MM.1S (cell line): ENCODE data around the gene GPC5.

Source experiments
- DNase-seq: peaks from one replicate; pipeline ENCODE4 v3.0.0-alpha.2; 2015
- H2AFZ ChIP-seq: fragments of 300-600 bp; sonication (generic); 2 replicates; pipeline ENCODE4 v1.6.0; 2016; ENCODE audit warnings: antibody characterized with exemption, low read length
- H3F3A ChIP-seq: fragments of 300-600 bp; sonication (generic); 2 replicates; pipeline ENCODE4 v1.6.1; 2016; ENCODE audit warnings: mild to moderate bottlenecking, antibody characterized with exemption, low read length, moderate library complexity, mixed read lengths; ENCODE audit not compliant: insufficient read depth
- H3K27ac ChIP-seq: fragments of 300-600 bp; sonication (generic); 2 replicates; pipeline ENCODE4 v1.5.1; 2016; ENCODE audit warnings: mild to moderate bottlenecking, low read length
- H3K27me3 ChIP-seq: fragments of 300-600 bp; sonication (generic); replicated peaks from 2 replicates; pipeline ENCODE4 v1.6.0; 2016; ENCODE audit warnings: low read length; ENCODE audit not compliant: insufficient read depth
- H3K36me3 ChIP-seq: fragments of 300-600 bp; sonication (generic); replicated peaks from 2 replicates; pipeline ENCODE4 v1.6.1; 2016; ENCODE audit warnings: mild to moderate bottlenecking, low read length, mixed read lengths; ENCODE audit not compliant: insufficient read depth
- H3K4me1 ChIP-seq: fragments of 300-600 bp; sonication (generic); 2 replicates; pipeline ENCODE4 v1.6.1; 2016; ENCODE audit warnings: low read length, mixed read lengths
- H3K4me2 ChIP-seq: fragments of 300-600 bp; sonication (generic); 2 replicates; pipeline ENCODE4 v1.6.0; 2016; ENCODE audit warnings: low read depth, low read length
- H3K4me3 ChIP-seq: fragments of 300-600 bp; sonication (generic); 2 replicates; pipeline ENCODE4 v1.5.1; 2016; ENCODE audit warnings: low read length, mixed read lengths
- H3K79me2 ChIP-seq: fragments of 300-600 bp; sonication (generic); 2 replicates; pipeline ENCODE4 v1.6.1; 2016; ENCODE audit warnings: mixed run types, low read length, mixed read lengths
- H3K9ac ChIP-seq: fragments of 300-600 bp; sonication (generic); 2 replicates; pipeline ENCODE4 v1.6.1; 2016; ENCODE audit warnings: low read length, mixed read lengths
- H3K9me2 ChIP-seq: fragments of 300-600 bp; sonication (generic); replicated peaks from 2 replicates; pipeline ENCODE4 v1.6.1; 2016; ENCODE audit warnings: mild to moderate bottlenecking, low read length, mixed read lengths; ENCODE audit not compliant: insufficient read depth
- H3K9me3 ChIP-seq: fragments of 300-600 bp; sonication (generic); replicated peaks from 2 replicates; pipeline ENCODE4 v1.6.1; 2016; ENCODE audit warnings: mild to moderate bottlenecking, low read length, mixed read lengths; ENCODE audit not compliant: insufficient read depth
- H4K20me1 ChIP-seq: fragments of 300-600 bp; sonication (generic); 2 replicates; pipeline ENCODE4 v1.6.1; 2016; ENCODE audit warnings: mild to moderate bottlenecking, low read length, moderate library complexity, mixed read lengths; ENCODE audit not compliant: insufficient read depth
- EZH2 ChIP-seq: fragments of 300-600 bp; sonication (generic); optimal IDR thresholded peaks from 2 replicates; pipeline ENCODE3; 2017; ENCODE audit warnings: low read depth, mild to moderate bottlenecking, antibody characterized with exemption, low read length, mixed read lengths
- EZH2phosphoT487 ChIP-seq: fragments of 300-600 bp; sonication (generic); IDR thresholded peaks from 2 replicates; pipeline ENCODE4 v1.6.1; 2018; ENCODE audit warnings: antibody characterized with exemption, low read length
- TF ChIP-seq, protein P1 (sequence below): fragments of 300-600 bp; sonication (generic); IDR thresholded peaks from 2 replicates; pipeline ENCODE4 v1.5.1; 2016; ENCODE audit warnings: antibody characterized with exemption, low read length, mixed read lengths

GPC5 gene

DNA sequence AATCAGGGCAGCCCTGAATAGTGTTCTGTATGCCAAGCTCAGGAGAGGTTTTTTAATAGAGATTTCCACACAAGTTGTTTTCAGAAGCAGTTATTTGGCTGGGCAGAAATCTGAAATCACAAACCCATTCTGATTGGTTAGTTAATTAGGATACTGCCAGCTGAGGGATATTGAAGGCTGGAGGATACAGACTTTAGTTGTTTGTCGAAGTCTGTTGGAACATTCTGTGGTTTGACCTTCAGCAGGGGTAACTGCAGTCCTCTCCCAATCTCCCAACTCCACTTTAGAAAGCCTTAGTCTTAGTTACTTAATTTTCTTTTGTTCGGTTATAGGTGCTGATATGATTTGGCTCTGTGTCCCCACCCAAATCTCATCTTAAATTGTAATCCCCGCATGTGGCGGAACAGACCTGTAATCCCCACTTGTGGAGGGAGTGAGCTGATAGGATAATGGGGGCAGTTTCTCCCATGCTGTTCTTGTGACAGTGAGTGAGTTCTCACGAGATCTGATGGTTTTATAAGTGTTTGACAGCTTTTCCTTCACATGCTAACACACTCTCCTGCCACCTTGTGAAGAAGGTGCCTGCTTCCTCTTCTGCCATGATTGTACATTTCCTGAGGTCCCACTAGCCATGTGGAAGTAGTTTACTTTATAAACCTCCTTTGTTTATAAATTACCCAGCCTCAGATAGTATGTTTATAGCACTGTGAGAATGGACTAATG, 169.2 kb downstream of the GPC5 start:
- Histone ChIP-seq H3K79me2 (no peaks in the 10 kb centered on the region), H3K4me2 (no peak overlapping the region), H3K27ac (no peak overlapping the region), H3K36me3 (no peaks in the 10 kb centered on the region), H4K20me1 (no peaks in the 10 kb centered on the region), H3F3A (no peaks in the 10 kb centered on the region), H3K4me1 (no peaks in the 10 kb centered on the region), H3K27me3 (no peaks in the 10 kb centered on the region), H3K9me3 (no peaks in the 10 kb centered on the region), H3K9me2 (no peaks in the 10 kb centered on the region), H3K4me3 (no peak overlapping the region), H3K9ac (no peak overlapping the region), H2AFZ (no peak overlapping the region)
- TF ChIP-seq, protein P1, sequence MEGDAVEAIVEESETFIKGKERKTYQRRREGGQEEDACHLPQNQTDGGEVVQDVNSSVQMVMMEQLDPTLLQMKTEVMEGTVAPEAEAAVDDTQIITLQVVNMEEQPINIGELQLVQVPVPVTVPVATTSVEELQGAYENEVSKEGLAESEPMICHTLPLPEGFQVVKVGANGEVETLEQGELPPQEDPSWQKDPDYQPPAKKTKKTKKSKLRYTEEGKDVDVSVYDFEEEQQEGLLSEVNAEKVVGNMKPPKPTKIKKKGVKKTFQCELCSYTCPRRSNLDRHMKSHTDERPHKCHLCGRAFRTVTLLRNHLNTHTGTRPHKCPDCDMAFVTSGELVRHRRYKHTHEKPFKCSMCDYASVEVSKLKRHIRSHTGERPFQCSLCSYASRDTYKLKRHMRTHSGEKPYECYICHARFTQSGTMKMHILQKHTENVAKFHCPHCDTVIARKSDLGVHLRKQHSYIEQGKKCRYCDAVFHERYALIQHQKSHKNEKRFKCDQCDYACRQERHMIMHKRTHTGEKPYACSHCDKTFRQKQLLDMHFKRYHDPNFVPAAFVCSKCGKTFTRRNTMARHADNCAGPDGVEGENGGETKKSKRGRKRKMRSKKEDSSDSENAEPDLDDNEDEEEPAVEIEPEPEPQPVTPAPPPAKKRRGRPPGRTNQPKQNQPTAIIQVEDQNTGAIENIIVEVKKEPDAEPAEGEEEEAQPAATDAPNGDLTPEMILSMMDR: no peak
- TF ChIP-seq EZH2phosphoT487 (no peak), EZH2 (no peak)
- no peak for DNase-seq

DNA sequence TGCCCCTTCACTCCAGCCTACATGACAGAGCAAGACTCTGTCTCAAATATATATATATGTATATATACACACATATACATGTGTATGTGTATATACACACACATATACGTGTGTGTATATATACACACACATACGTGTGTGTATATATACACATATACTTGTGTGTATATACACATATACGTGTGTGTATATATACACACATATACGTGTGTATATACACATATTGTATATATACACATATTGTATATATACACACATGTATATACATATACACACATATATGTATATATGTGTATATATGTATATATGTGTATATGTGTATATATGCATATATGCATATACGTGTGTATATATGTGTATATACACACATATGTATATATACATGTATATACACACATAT, 173.3 kb downstream of the GPC5 start:
- Histone ChIP-seq H3K9me2 (no peaks in the 10 kb centered on the region), H3K9me3 (no peaks in the 10 kb centered on the region), H4K20me1 (no peaks in the 10 kb centered on the region), H3K27ac (no peak overlapping the region), H3K4me3 (no peak overlapping the region), H3K36me3 (no peaks in the 10 kb centered on the region), H3K9ac (no peak overlapping the region), H3K4me1 (no peaks in the 10 kb centered on the region), H3F3A (no peaks in the 10 kb centered on the region), H3K79me2 (no peaks in the 10 kb centered on the region), H2AFZ (no peak overlapping the region), H3K4me2 (no peak overlapping the region), H3K27me3 (no peaks in the 10 kb centered on the region)
- no peak for TF ChIP-seq EZH2phosphoT487
- TF ChIP-seq, protein P1: no peak
- no peak for TF ChIP-seq EZH2
- DNase-seq: no peak

DNA sequence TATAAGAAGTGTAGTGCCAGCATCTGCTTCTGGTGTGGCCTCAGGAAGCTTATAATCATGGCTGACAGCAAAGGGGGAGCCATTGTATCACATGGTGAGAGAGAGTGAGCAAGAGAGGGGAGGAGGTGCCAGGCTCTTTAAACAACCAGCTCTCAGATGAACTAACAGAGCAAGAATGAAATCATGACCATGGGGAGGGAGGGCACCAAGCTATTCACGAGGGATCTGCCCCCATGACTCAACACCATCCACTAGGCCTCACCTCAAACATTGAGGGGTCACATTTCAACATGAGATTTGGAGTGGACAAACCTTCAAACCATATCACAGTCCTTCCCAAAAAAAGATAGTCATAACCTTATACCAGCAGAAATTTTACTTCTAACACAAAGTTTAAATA, 174.0 kb downstream of the GPC5 start:
- Histone ChIP-seq H3K4me3 (no peak overlapping the region), H3K4me1 (no peaks in the 10 kb centered on the region), H4K20me1 (no peaks in the 10 kb centered on the region), H3K36me3 (no peaks in the 10 kb centered on the region), H3K9ac (no peak overlapping the region), H3K9me2 (no peaks in the 10 kb centered on the region), H3K27me3 (no peaks in the 10 kb centered on the region), H3F3A (no peaks in the 10 kb centered on the region), H2AFZ (no peak overlapping the region), H3K27ac (no peak overlapping the region), H3K4me2 (no peak overlapping the region), H3K9me3 (no peaks in the 10 kb centered on the region), H3K79me2 (no peaks in the 10 kb centered on the region)
- no peak for DNase-seq
- no peak for TF ChIP-seq EZH2
- no peak for TF ChIP-seq EZH2phosphoT487

DNA sequence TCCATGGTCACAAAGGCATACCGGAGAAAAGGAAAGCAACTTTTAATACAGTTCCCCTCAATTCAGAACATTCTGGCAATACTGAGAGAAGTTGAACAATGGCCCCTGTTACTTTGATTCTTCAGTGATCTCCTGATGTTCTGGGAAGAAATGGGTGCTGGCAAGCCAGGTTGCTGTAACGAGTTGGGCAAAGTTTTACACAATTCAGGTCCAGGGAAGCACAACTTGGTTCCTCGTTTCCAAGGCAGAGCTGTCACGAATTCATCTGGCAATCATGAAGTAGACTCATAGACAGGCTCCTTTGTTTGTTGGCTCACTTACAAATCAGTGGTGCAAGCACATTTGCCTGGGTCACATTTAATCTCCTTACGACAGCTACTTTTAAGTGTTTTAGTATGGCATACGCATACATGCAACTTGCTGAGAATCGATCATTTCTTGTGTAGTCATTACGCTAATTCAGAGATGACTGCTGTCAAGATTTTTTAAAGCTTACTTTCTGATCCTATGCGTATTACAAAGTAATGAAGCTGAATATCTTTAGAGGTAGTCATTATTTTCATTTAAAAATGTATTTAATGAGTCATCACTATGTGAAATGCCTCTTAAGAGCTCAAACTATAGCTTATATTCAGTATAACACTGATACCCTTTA, 174.7 kb downstream of the GPC5 start:
- Histone ChIP-seq H3K4me3 (no peak overlapping the region), H2AFZ (no peak overlapping the region), H3K27me3 (no peaks in the 10 kb centered on the region), H3K4me2 (no peak overlapping the region), H3K9me2 (no peaks in the 10 kb centered on the region), H4K20me1 (no peaks in the 10 kb centered on the region), H3K9me3 (no peaks in the 10 kb centered on the region), H3K4me1 (no peaks in the 10 kb centered on the region), H3K9ac (no peak overlapping the region), H3K27ac (no peak overlapping the region), H3F3A (no peaks in the 10 kb centered on the region), H3K36me3 (no peaks in the 10 kb centered on the region), H3K79me2 (no peaks in the 10 kb centered on the region)
- no peak for DNase-seq
- TF ChIP-seq EZH2phosphoT487 (no peak), EZH2 (no peak)
- TF ChIP-seq, protein P1: no peak
